Mucosa of rectum (tissue), 2 donors: ENCODE data around the gene FRY.

Experiments used
- H3K27ac ChIP-seq, 2 donors: one replicate each; pipeline ENCODE4 v1.7.0; 2013; ENCODE audit warnings: inconsistent platforms in 2 of 2, low read depth in 2 of 2, low read length in 2 of 2
- H3K27me3 ChIP-seq, 2 donors: one replicate each; pipeline ENCODE4 v1.7.0; 2013; ENCODE audit warnings: low read length in 2 of 2; ENCODE audit not compliant: control insufficient read depth in 2 of 2, insufficient read depth in 2 of 2
- H3K36me3 ChIP-seq, 2 donors: one replicate each; pipeline ENCODE4 v1.7.0; 2013; ENCODE audit warnings: low read length in 2 of 2; ENCODE audit not compliant: control insufficient read depth in 2 of 2, insufficient read depth in 2 of 2
- H3K4me1 ChIP-seq, 2 donors: one replicate each; pipeline ENCODE4 v1.7.0; 2013; ENCODE audit warnings: low read length in 2 of 2, mild to moderate bottlenecking in 1 of 2; ENCODE audit not compliant: control insufficient read depth in 2 of 2, insufficient read depth in 2 of 2
- H3K4me3 ChIP-seq, 2 donors: one replicate each; pipeline ENCODE4 v1.7.0; 2013; ENCODE audit warnings: low read length in 2 of 2
- H3K9ac ChIP-seq, 2 donors: one replicate each; pipeline ENCODE4 v1.7.0; 2013; ENCODE audit warnings: low read length in 2 of 2, low read depth in 1 of 2, mild to moderate bottlenecking in 1 of 2
- H3K9me3 ChIP-seq, 2 donors: one replicate each; pipeline ENCODE4 v1.7.0; 2013; ENCODE audit warnings: low read length in 2 of 2; ENCODE audit not compliant: control insufficient read depth in 2 of 2
- donor health status: healthy.
- donor health status: Normal muscosa, but diverticular disease.

The FRY gene

GRCh38 chr13:32093006-32093405 lies 61.4 kb downstream of the FRY start:
- H3K4me3 ChIP-seq: no peak overlapping the region
- H3K27me3 ChIP-seq: no peaks in the 10 kb centered on the region
- H3K36me3 ChIP-seq: no peaks in the 10 kb centered on the region
- H3K4me1 ChIP-seq: no peaks in the 10 kb centered on the region
- no peaks in the 10 kb centered on the region for H3K9me3 ChIP-seq
- no peak overlapping the region for H3K27ac ChIP-seq
- H3K9ac ChIP-seq: no peak overlapping the region

- no peaks in the 10 kb centered on the region for H3K4me1 ChIP-seq
- H3K36me3 ChIP-seq: no peaks in the 10 kb centered on the region
- no peaks in the 10 kb centered on the region for H3K27me3 ChIP-seq
- H3K4me3 ChIP-seq: no peak overlapping the region
- no peak overlapping the region for H3K27ac ChIP-seq
- H3K9me3 ChIP-seq: no peaks in the 10 kb centered on the region
- H3K9ac ChIP-seq: no peak overlapping the region
Measured at GRCh38 chr13:32098272-32098671, 66.7 kb downstream of the FRY start.

- Histone ChIP-seq H3K27me3 (no peaks in the 10 kb centered on the region), H3K4me1 (peaks cover 0 to 3% of the 10 kb centered on the region in 2 donors), H3K36me3 (no peaks in the 10 kb centered on the region), H3K9ac (no peak overlapping the region), H3K4me3 (no peak overlapping the region), H3K27ac (no peak overlapping the region), H3K9me3 (no peaks in the 10 kb centered on the region)
Measured at GRCh38 chr13:32105653-32106313, 74.2 kb downstream of the FRY start.

GRCh38 chr13:32107474-32107873 lies 75.9 kb downstream of the FRY start:
- Histone ChIP-seq H3K9me3 (no peaks in the 10 kb centered on the region), H3K9ac (no peak overlapping the region), H3K4me1 (peaks cover 0 to 3% of the 10 kb centered on the region in 2 donors), H3K27ac (no peak overlapping the region), H3K4me3 (no peak overlapping the region), H3K36me3 (no peaks in the 10 kb centered on the region), H3K27me3 (no peaks in the 10 kb centered on the region)

- H3K27me3 ChIP-seq: no peaks in the 10 kb centered on the region
- H3K4me1 ChIP-seq: peaks cover 0 to 3% of the 10 kb centered on the region in 2 donors
- H3K36me3 ChIP-seq: no peaks in the 10 kb centered on the region
- H3K4me3 ChIP-seq: no peak overlapping the region
- no peaks in the 10 kb centered on the region for H3K9me3 ChIP-seq
- H3K27ac ChIP-seq: no peak overlapping the region
- no peak overlapping the region for H3K9ac ChIP-seq
Measured at GRCh38 chr13:32107973-32108372, 76.4 kb downstream of the FRY start.

- Histone ChIP-seq H3K4me3 (no peak overlapping the region), H3K36me3 (no peaks in the 10 kb centered on the region), H3K27ac (no peak overlapping the region), H3K27me3 (no peaks in the 10 kb centered on the region), H3K9ac (no peak overlapping the region), H3K9me3 (no peaks in the 10 kb centered on the region), H3K4me1 (no peaks in the 10 kb centered on the region)
Measured at GRCh38 chr13:32113532-32113931, 82.0 kb downstream of the FRY start.

GRCh38 chr13:32114284-32114950 lies 82.8 kb downstream of the FRY start:
- H3K36me3 ChIP-seq: no peaks in the 10 kb centered on the region
- H3K9ac ChIP-seq: no peak overlapping the region
- H3K4me3 ChIP-seq: no peak overlapping the region
- H3K4me1 ChIP-seq: no peaks in the 10 kb centered on the region
- no peak overlapping the region for H3K27ac ChIP-seq
- no peaks in the 10 kb centered on the region for H3K27me3 ChIP-seq
- no peaks in the 10 kb centered on the region for H3K9me3 ChIP-seq

- Histone ChIP-seq H3K4me1 (no peaks in the 10 kb centered on the region), H3K27ac (no peak overlapping the region)
Measured at GRCh38 chr13:32115066-32115465, 83.5 kb downstream of the FRY start.

GRCh38 chr13:32116210-32116609 lies 84.6 kb downstream of the FRY start:
- no peaks in the 10 kb centered on the region for H3K36me3 ChIP-seq
- no peak overlapping the region for H3K9ac ChIP-seq
- no peak overlapping the region for H3K4me3 ChIP-seq
- no peaks in the 10 kb centered on the region for H3K27me3 ChIP-seq
- no peaks in the 10 kb centered on the region for H3K9me3 ChIP-seq
- no peak overlapping the region for H3K27ac ChIP-seq
- H3K4me1 ChIP-seq: no peaks in the 10 kb centered on the region

More at GRCh38 chr13:32115066-32115465, 83.5 kb downstream of the FRY start:
- Histone ChIP-seq H3K9ac (no peak overlapping the region), H3K36me3 (no peaks in the 10 kb centered on the region), H3K9me3 (no peaks in the 10 kb centered on the region), H3K4me3 (no peak overlapping the region), H3K27me3 (no peaks in the 10 kb centered on the region)

- H3K27ac ChIP-seq: no peak overlapping the region
Measured at GRCh38 chr13:32117001-32117400, 85.4 kb downstream of the FRY start.

More at GRCh38 chr13:32117001-32117400, 85.4 kb downstream of the FRY start:
- Histone ChIP-seq H3K9ac (no peak overlapping the region), H3K9me3 (no peaks in the 10 kb centered on the region), H3K27me3 (no peaks in the 10 kb centered on the region), H3K36me3 (no peaks in the 10 kb centered on the region), H3K4me1 (no peaks in the 10 kb centered on the region), H3K4me3 (no peak overlapping the region)
